22Rv1 (cell line): ENCODE results near the gene MYH14.

Experiments used
- CTCF ChIP-seq: fragments of 450-650 bp; IDR thresholded peaks from 2 replicates; pipeline ENCODE4 v1.5.1; 2017; ENCODE audit warnings: mild to moderate bottlenecking
- ZFX ChIP-seq: fragments of 450-650 bp; IDR thresholded peaks from 2 replicates; pipeline ENCODE4 v1.6.1; 2017; ENCODE audit warnings: antibody characterized with exemption, borderline replicate concordance

- no peak for TF ChIP-seq CTCF
- TF ChIP-seq ZFX: no peak
Measured at GRCh38 chr19:50199259-50199555, 4.2 kb upstream of the MYH14 start.
